Measurements from ENCODE around the gene NDEL1. TPM values are rescaled to one million over a fixed set of nuclear protein-coding genes. Genes with fewer than 3 reads are reported as not detected.

NDEL1 gene
- total RNA-seq, 4 donors from 2014 or later = 58.1 to 67.3 (median 63.4) TPM

DNA sequence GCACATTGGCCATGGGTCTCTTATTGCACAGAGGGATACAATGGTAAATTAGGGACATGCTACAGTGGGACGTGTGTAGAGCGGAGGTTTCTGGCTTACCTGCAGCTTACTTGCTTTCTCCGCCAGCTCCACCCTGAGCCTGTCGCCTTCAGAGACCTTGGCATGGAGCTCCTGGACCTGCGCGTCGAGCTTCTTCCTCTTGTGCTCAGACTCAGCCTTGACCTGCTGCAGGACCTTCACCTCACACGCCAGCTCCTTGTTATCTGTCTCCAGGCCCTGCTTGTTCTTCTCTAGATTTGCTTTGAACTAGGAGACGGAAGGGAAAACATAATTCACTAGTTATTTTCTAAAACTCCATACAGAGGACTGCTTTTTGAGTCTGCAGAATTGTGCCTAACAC, 63.5 kb downstream of the NDEL1 start:
- no peaks in the 10 kb centered on the region for H3K4me1 ChIP-seq
- 86 to 100% methylated on average over 4 to 9 of the region's 9 CpGs for WGBS, 2 donors (ENCODE audit: low coverage in 1 of 2)
- no peaks in the 10 kb centered on the region for H3K27me3 ChIP-seq
- no peak overlapping the region for H3K4me3 ChIP-seq
- TF ChIP-seq POLR2AphosphoS5 (IDR thresholded peaks at IDR 0.05) (no peak), POLR2A (IDR thresholded peaks at IDR 0.05) (no peak), EP300 (IDR thresholded peaks at IDR 0.05) (no peak)
- TF ChIP-seq, protein P1, sequence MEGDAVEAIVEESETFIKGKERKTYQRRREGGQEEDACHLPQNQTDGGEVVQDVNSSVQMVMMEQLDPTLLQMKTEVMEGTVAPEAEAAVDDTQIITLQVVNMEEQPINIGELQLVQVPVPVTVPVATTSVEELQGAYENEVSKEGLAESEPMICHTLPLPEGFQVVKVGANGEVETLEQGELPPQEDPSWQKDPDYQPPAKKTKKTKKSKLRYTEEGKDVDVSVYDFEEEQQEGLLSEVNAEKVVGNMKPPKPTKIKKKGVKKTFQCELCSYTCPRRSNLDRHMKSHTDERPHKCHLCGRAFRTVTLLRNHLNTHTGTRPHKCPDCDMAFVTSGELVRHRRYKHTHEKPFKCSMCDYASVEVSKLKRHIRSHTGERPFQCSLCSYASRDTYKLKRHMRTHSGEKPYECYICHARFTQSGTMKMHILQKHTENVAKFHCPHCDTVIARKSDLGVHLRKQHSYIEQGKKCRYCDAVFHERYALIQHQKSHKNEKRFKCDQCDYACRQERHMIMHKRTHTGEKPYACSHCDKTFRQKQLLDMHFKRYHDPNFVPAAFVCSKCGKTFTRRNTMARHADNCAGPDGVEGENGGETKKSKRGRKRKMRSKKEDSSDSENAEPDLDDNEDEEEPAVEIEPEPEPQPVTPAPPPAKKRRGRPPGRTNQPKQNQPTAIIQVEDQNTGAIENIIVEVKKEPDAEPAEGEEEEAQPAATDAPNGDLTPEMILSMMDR (IDR thresholded peaks at IDR 0.05) = no peak
- no peaks in the 10 kb centered on the region for H3K9me3 ChIP-seq
- ATAC-seq = no peak
- no peak overlapping the region for H3K27ac ChIP-seq
- peaks cover 0 to 66% of the 10 kb centered on the region in 2 donors for H3K36me3 ChIP-seq

DNA sequence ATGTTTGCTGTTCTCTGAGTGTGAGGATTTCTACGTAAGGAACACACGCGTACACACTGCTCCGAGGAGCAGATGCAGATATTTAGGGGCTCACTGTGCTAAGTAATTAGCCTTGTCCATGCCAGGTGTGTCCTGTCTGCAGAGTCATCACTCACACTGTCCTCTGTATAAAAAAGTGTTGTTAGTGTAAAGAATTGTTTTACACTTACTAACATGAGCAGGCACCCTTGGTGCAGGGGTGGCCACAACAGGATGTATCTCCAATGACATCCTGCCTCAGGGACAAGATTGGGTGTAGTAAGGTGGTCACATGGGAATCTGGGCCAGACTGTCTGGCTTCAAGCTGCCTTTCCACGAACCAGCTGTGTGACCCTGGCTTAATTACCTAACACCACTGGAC, 63.9 kb downstream of the NDEL1 start:
- Histone ChIP-seq H3K36me3 (peaks cover 0 to 64% of the 10 kb centered on the region in 2 donors), H3K4me1 (no peaks in the 10 kb centered on the region), H3K27me3 (no peaks in the 10 kb centered on the region), H3K9me3 (no peaks in the 10 kb centered on the region), H3K27ac (no peak overlapping the region), H3K4me3 (no peak overlapping the region)
- TF ChIP-seq, protein P1 (IDR thresholded peaks at IDR 0.05) = no peak
- TF ChIP-seq POLR2AphosphoS5 (IDR thresholded peaks at IDR 0.05) (no peak), POLR2A (IDR thresholded peaks at IDR 0.05) (no peak), EP300 (IDR thresholded peaks at IDR 0.05) (no peak)
- 41 to 80% methylated on average over 1 to 3 of the region's 5 CpGs for WGBS, 2 donors (ENCODE audit: low coverage in 1 of 2)
- no peak for ATAC-seq

DNA sequence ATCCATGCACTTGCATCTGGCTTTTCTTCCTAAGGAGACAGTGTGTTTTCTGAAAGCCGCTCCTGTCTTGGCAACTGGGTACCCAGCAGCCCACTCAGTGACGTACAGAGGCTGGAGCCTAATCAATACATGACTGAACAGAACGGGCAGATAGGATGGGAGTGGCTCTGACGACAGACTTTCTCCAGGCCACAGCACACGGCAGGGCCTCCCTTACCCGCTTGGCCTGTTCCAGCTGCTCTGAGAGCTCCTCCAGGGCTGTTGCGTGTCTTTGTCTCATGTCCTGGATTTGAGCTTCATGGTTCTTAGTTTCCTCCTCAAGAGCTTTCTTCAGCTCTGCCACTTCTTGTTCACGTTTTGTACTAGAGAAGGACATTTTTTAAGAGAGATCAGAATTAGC, 64.9 kb downstream of the NDEL1 start:
- Histone ChIP-seq H3K4me1 (peaks cover 0 to 1% (median 0%) of the 10 kb centered on the region in 3 donors), H3K27ac (no peak overlapping the region), H3K27me3 (no peaks in the 10 kb centered on the region), H3K9me3 (no peaks in the 10 kb centered on the region), H3K36me3 (peaks cover 0 to 61% of the 10 kb centered on the region in 2 donors), H3K4me3 (no peak overlapping the region)
- 71 to 100% methylated on average over 2 to 5 of the region's 8 CpGs for WGBS, 2 donors (ENCODE audit: low coverage in 1 of 2)
- TF ChIP-seq, protein P1 (IDR thresholded peaks at IDR 0.05) = no peak
- TF ChIP-seq EP300 (IDR thresholded peaks at IDR 0.05) (no peak), POLR2A (IDR thresholded peaks at IDR 0.05) (no peak), POLR2AphosphoS5 (IDR thresholded peaks at IDR 0.05) (no peak)
- no peak for ATAC-seq

DNA sequence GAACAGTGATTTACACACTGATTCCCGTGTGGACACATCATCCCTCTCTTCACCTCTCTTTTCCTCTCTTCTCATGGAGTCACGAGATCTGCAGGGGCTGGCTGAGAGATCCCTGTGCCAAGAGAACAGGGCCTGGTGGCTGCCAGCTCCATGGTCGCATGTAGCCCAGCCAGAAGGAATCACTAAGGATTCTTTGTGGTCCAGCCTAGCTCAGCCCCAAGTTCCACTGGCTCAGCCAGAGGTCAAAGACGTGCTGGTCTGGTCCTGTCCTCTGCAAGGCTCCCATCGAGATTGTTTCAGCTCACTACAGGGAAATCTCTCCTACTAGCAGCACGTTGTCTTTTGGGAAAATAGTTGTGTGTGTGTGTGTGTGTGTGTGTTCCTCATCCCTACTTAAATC, 66.4 kb downstream of the NDEL1 start:
- TF ChIP-seq POLR2AphosphoS5 (IDR thresholded peaks at IDR 0.05) = no peak
- TF ChIP-seq, protein P1 (IDR thresholded peaks at IDR 0.05) = no peak
- TF ChIP-seq EP300 (IDR thresholded peaks at IDR 0.05) = no peak
- TF ChIP-seq POLR2A (IDR thresholded peaks at IDR 0.05) = no peak
- 65 to 66% methylated on average over 3 to 5 of the region's 6 CpGs for WGBS, 2 donors (ENCODE audit: low coverage in 1 of 2)
- Histone ChIP-seq H3K36me3 (peaks cover 0 to 50% of the 10 kb centered on the region in 2 donors), H3K27ac (no peak overlapping the region), H3K27me3 (no peaks in the 10 kb centered on the region), H3K9me3 (no peaks in the 10 kb centered on the region), H3K4me1 (peaks cover 0 to 11% (median 0%) of the 10 kb centered on the region in 3 donors), H3K4me3 (no peak overlapping the region)
- no peak for ATAC-seq

DNA sequence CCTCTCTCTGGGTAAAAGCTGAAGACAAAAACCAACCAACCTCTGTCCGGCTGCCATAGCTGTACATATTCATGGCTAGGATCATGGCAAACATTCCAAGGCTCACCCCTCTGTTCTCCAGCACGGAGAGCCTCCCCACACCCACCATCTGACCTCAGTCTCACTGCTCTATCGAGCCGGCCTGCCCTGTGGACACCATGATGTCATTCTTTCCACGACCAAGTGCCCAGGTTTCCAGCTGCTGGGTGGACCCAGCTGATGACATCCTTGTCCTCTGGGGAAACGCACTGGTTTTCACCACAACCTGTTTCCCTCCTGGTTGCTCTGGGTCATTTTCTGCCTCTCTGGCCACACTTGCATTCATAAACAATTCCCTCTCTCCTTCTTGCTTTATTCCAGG, 67.7 kb downstream of the NDEL1 start:
- no peak overlapping the region for H3K27ac ChIP-seq
- H3K4me3 ChIP-seq = no peak overlapping the region
- peaks cover 0 to 50% of the 10 kb centered on the region in 2 donors for H3K36me3 ChIP-seq
- ATAC-seq = peak; percentile 60
- H3K27me3 ChIP-seq = no peaks in the 10 kb centered on the region
- no peak for TF ChIP-seq EP300 (IDR thresholded peaks at IDR 0.05)
- no peak for TF ChIP-seq POLR2AphosphoS5 (IDR thresholded peaks at IDR 0.05)
- TF ChIP-seq, protein P1 (IDR thresholded peaks at IDR 0.05) = no peak
- no peak for TF ChIP-seq POLR2A (IDR thresholded peaks at IDR 0.05)
- WGBS, 2 donors (ENCODE audit: low coverage in 1 of 2) = 31 to 46% methylated on average over 5 of the region's 6 CpGs
- H3K4me1 ChIP-seq = peaks cover 0 to 11% (median 0%) of the 10 kb centered on the region in 3 donors
- no peaks in the 10 kb centered on the region for H3K9me3 ChIP-seq
